HL-60 (cell line): ENCODE data around the gene TIMD4.

Source experiments
- CTCF ChIP-seq: IDR thresholded peaks from one replicate; pipeline ENCODE4 v1.5.1; 2011; ENCODE audit warnings: low read length, control low read depth, inconsistent platforms; ENCODE audit not compliant: insufficient read depth
- SPI1 ChIP-seq: IDR thresholded peaks from 2 replicates; pipeline ENCODE4 v1.6.1; 2012; ENCODE audit warnings: low read depth, mild to moderate bottlenecking, borderline replicate concordance
- TF ChIP-seq, protein P1 (sequence below): IDR thresholded peaks from 2 replicates; pipeline ENCODE4 v1.6.1; 2012; ENCODE audit warnings: low read depth; ENCODE audit not compliant: insufficient replicate concordance

DNA sequence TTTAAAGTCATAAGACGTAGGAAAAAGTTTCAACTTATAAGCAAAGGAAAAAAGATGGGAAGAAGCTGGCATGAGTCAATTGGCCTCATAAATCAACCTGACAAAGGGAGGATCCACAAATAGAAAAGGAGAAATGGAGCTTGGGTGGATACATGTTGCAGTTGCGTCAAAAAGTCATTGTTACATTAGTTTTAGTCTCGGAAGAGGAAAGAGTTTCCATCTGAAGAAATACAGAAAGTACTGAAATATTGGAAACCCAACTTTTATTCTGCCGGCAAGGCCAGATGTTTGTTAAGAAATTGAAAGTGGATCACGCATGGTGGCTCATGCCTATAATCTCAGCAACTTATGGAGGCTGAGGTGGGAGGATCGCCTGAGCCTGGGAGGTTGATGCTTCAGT lies 11.3 kb upstream of the TIMD4 start:
- TF ChIP-seq CTCF: no peak
- no peak for TF ChIP-seq SPI1
- TF ChIP-seq, protein P1, sequence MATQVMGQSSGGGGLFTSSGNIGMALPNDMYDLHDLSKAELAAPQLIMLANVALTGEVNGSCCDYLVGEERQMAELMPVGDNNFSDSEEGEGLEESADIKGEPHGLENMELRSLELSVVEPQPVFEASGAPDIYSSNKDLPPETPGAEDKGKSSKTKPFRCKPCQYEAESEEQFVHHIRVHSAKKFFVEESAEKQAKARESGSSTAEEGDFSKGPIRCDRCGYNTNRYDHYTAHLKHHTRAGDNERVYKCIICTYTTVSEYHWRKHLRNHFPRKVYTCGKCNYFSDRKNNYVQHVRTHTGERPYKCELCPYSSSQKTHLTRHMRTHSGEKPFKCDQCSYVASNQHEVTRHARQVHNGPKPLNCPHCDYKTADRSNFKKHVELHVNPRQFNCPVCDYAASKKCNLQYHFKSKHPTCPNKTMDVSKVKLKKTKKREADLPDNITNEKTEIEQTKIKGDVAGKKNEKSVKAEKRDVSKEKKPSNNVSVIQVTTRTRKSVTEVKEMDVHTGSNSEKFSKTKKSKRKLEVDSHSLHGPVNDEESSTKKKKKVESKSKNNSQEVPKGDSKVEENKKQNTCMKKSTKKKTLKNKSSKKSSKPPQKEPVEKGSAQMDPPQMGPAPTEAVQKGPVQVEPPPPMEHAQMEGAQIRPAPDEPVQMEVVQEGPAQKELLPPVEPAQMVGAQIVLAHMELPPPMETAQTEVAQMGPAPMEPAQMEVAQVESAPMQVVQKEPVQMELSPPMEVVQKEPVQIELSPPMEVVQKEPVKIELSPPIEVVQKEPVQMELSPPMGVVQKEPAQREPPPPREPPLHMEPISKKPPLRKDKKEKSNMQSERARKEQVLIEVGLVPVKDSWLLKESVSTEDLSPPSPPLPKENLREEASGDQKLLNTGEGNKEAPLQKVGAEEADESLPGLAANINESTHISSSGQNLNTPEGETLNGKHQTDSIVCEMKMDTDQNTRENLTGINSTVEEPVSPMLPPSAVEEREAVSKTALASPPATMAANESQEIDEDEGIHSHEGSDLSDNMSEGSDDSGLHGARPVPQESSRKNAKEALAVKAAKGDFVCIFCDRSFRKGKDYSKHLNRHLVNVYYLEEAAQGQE: no peak
